HG02970 (cell line): ENCODE data around the gene SMAD1.
A peak's percentile ranks its signal among the peaks of the same experiment; 100 is the strongest.

Experiments used
- ATAC-seq: cut with Tn5 transposase; IDR thresholded peaks from one replicate; pipeline ENCODE4 v1.9.1; 2021; ENCODE audit warnings: mild to moderate bottlenecking, moderate library complexity, moderate number of reproducible peaks; ENCODE audit not compliant: unreplicated experiment, low FRiP score

SMAD1 gene

DNA sequence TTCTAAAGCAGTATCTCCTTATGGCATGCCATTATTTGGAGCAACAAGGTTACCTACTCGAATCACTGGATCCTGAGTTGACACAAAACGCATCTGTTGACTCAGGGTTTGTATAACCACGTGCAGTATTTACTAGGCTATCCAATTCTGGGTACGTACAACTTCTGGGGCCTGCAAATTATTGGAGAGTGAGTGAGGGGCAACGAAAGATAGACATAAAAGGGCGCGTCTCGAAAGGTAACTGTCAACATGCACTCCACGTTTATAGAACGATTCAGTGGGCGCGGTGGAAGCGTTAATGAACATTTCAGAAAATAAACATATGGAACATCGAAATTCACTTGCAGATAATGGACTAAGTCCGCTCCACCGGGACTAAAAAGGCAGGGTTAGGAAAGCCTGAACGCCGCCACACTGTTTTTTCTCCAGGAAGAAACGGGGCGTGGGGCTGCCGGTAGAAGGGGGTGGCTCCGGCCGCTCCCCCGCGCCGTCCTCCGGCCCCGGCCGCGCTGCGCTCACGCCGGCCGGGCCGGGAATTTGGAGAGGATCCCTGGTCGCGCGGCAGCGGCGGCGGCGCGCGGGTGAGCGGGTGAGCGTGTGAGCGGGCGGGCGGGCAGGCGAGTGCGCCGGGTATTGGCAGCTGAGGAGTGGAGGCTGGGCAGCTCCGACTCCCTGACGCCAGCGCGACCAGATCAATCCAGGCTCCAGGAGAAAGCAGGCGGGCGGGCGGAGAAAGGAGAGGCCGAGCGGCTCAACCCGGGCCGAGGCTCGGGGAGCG is at the start of gene SMAD1:
SMAD1 (plus strand) TSS at position 690 of the 778 bp plus-strand sequence. CDS start 32,761 bp downstream, outside the sequence.
- ATAC-seq: peak; percentile 37

GRCh38 chr4:145433684-145434083 is 48.0 kb upstream of the SMAD1 start:
- ATAC-seq: no peak

GRCh38 chr4:145435646-145436045 is 46.0 kb upstream of the SMAD1 start:
- no peak for ATAC-seq

DNA sequence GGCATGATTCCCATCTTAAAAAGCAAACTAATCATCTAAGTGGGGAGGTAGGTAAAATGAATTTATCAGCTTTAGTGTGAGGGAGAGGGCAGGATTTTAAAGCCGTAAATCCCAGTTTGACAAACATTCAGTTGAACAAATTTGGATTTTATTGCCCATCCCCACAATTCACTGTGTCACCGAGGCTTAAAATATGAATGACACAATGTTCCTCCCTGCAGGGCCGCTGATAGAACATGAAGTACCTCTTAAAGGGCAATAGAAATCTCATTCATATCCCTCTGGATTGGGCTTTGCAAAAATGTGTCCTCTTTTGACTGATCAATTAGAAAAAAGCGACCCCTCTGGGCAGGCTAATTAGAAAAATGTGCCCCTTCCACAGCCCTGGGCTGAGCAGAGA is 45.5 kb upstream of the SMAD1 start:
- ATAC-seq: no peak

GRCh38 chr4:145436796-145437195 is 44.9 kb upstream of the SMAD1 start:
- ATAC-seq: no peak

GRCh38 chr4:145437466-145437865 is 44.2 kb upstream of the SMAD1 start:
- no peak for ATAC-seq

- no peak for ATAC-seq
These were observed 43.4 kb upstream of the SMAD1 start for GRCh38 chr4:145438298-145438697.

DNA sequence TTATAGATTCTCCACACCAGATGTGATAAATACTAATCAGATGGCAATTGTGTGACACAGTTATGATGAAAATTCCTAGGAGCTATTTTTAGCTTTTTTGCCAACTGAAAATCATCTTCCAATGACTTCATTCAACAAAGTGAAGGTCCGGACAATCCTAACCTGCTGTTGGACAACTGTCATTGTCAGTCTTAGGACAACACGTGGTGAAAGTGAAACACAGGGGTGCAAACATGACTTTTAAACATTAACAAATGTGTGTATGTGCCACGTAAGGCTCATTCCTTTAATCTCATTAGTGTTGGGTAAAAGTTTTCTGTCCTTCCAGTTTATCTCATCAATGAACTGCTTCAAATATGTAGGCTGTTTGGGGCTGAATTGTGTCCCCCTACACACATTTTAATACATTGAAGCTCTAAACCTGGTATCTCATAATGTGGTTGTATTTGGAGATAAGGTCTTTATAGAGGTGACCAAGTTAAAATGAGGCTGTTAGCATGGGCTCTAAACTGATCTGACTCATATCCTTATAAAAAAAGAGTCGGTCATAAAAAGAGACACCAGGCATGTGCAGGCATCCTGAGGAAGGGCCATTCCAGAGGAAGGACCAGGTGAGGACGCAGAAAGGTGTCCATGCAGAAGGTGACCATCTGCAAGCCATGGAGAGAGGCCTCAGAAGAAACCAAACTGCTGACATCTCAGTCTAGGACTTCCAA is 41.2 kb upstream of the SMAD1 start:
- ATAC-seq: no peak

GRCh38 chr4:145446184-145446583 is 35.5 kb upstream of the SMAD1 start:
- no peak for ATAC-seq

- ATAC-seq: no peak
These were observed 29.8 kb upstream of the SMAD1 start for GRCh38 chr4:145451895-145452294.

GRCh38 chr4:145452447-145453162 is 29.0 kb upstream of the SMAD1 start:
- ATAC-seq: no peak

GRCh38 chr4:145453163-145453520 is 28.5 kb upstream of the SMAD1 start:
- no peak for ATAC-seq

GRCh38 chr4:145473203-145473602 is 8.4 kb upstream of the SMAD1 start:
- ATAC-seq: no peak

DNA sequence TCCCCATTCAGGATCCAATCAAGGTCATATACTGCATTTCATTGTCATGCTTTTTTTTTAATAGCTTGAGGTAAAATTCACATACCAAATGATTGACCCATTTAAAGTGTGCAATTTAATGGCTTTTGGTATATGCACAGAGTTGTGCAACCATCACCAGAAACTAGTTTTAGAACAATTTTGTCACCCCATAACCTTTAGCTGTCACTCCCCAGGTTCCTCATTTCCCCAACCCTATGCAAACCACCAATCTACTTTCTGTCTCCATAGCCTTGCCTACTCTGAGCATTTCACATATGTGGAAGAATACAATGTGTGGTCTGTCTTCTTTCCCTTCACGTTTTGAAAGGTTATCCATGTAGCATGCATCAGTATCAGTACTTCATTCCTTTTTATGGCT is 1.4 kb upstream of the SMAD1 start:
- ATAC-seq: no peak

DNA sequence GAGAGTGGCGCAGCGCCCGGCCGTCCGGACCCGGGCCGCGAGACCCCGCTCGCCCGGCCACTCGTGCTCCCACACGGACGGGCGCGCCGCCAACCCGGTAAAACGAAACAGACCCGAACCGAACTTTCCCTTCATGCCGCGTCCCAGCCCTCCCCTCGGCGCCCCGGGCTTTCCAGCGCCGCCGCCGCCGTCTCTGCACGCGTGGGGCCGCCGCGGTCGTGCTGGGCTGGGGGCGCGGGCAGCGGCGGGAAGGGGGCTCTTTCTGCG is 222 bp downstream of the SMAD1 start:
- ATAC-seq: no peak

GRCh38 chr4:145482209-145483037 is 770 bp downstream of the SMAD1 start:
- peak; percentile 38 for ATAC-seq

DNA sequence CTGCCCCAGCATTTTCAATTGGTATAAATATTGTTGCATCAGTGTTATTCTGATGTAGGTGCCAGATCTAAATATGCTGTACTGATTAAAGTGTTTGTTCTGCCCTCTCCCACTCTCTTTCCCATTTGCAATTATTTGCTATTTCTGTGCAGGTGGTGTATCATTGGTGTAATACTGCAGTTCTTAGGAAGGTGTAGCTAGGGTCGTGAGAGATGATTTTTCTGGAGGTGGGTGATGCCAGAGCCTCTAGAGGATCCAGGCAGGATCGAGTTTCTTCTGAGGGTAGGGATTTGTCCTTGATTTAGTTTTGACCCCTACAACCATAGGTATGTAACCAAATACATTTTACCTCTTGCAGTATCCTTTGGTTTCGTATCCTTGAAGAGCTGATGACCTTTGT is 1.9 kb downstream of the SMAD1 start:
- ATAC-seq: no peak

DNA sequence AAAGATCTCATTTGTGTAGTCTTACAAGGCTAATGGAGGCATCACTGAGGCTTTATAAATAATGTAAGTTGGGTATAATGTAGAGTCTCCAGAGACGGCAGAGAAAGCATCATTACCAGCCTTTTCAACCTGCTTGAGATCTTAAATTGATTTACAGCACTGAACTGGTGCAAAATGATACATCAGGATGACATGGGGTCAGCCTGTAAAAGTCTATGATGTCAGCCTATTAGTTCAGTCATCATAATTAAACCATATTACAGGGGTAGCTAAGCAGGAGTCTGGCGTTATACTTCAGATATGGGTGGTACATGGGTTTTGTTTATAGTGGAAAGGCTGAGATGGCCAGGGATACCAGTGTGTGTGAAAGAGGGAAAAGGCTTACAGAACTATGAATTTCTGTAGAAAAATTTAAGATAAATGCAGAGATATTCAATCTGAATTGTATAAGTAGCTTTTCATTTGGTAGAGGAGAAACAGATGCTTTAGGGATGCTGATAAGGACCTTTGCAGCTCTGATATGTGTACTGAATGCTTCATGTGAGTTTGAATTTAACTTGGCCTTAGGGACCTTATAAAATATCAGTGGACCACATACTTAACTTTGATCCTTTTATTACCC is 2.7 kb downstream of the SMAD1 start:
- no peak for ATAC-seq

DNA sequence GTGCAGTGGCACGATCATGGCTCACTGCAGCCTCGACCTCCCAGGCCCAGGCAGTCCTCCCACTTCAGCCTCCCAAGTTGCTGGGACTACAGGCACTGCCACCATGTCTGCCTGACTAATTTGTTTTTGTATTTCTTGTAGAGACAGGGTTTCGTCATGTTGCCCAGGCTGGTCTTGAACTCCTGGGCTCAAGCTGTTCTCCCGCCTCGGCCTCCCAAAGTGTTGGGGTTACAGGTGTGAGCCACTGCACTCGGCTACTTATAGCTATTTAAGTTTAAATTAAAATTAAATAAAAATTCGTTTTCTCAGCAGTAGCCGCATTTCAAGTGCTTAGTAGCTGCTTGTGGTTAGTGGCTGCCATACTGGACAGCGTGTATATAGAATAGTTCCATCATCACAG is 3.5 kb downstream of the SMAD1 start:
- ATAC-seq: no peak

DNA sequence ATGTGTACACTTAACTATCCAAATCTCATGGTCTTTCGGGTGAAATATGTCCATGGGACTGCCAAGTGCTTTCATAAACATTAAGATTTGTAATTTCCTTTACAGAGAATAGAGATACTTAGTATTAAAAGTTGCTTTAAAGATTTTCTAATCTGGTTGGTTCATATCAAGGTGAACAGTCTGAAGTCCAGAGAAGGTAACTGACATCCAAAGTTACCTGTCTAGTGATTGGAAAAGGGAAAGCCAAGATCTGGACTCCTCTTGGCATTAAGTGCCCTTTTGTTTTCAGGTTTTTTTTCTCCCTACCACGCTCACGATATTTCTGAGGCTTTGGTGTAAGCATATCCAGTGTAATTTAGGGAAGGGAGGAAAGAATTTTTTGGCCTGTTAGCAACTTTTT is 5.0 kb downstream of the SMAD1 start:
- ATAC-seq: no peak
